ENCODE measurements around the gene SLC19A3. TPM values are rescaled to one million over a fixed set of nuclear protein-coding genes. Genes with fewer than 3 reads are reported as not detected.
A peak's percentile ranks its signal among the peaks of the same experiment; 100 is the strongest.

SLC19A3 gene
- total and polyA plus RNA-seq, 2 of the 4 experiments (the other 2 are of a cell fraction) = under 0.01 TPM; not detected in 1

- no peak for ATAC-seq (ENCODE audit: low read depth)
- Histone ChIP-seq H2BK15ac (ENCODE audit: low read depth, low read length) (no peak overlapping the region), H4K5ac (ENCODE audit: low read depth, low read length) (no peak overlapping the region), H3K56ac (ENCODE audit: extremely low read depth, insufficient read depth, low read length) (no peak overlapping the region), H3K27ac (ENCODE audit: insufficient read depth, low read length) (no peak overlapping the region), H4K8ac (ENCODE audit: low read depth in 2 of 2, low read length in 2 of 2) (no peak overlapping the region), H3K79me1 (ENCODE audit: low read depth in 1 of 2, low read length in 2 of 2) (no peaks in the 10 kb centered on the region), H3K36me3 (ENCODE audit: control insufficient read depth, insufficient read depth, low read length) (no peaks in the 10 kb centered on the region), H3K4me1 (ENCODE audit: control insufficient read depth, insufficient read depth, low read length) (no peaks in the 10 kb centered on the region), H3K9me1 (ENCODE audit: insufficient read depth, low read length) (no peaks in the 10 kb centered on the region), H2AK9ac (replicated peaks; ENCODE audit: low read depth, low read length, poor library complexity) (no peak overlapping the region), H3K9me3 (ENCODE audit: control insufficient read depth, insufficient read depth, low read length) (no peaks in the 10 kb centered on the region), H4K20me1 (ENCODE audit: insufficient read depth, low read length) (no peaks in the 10 kb centered on the region), H3K4me2 (ENCODE audit: low read depth, low read length) (no peak overlapping the region), H3K9ac (ENCODE audit: low read depth, low read length) (no peak overlapping the region), H3K23ac (ENCODE audit: low read depth, low read length) (no peak overlapping the region), H2AK5ac (ENCODE audit: low read depth, low read length) (no peak overlapping the region; the same call in 1 of the 2 replicates), H3K18ac (ENCODE audit: low read depth, low read length) (no peak overlapping the region), H3K4me3 (ENCODE audit: insufficient read depth, low read depth, low read length) (no peak overlapping the region), H2AFZ (replicated peaks; ENCODE audit: low read length, poor library complexity) (no peak overlapping the region), H3K14ac (replicated peaks; ENCODE audit: low read depth, low read length) (no peak overlapping the region), H2BK20ac (ENCODE audit: low read depth, low read length) (no peak overlapping the region), H2BK5ac (ENCODE audit: low read depth, low read length, poor library complexity, severe bottlenecking) (no peak overlapping the region), H2BK120ac (ENCODE audit: low read depth, low read length) (no peak overlapping the region), H3K4ac (ENCODE audit: low read depth, low read length) (no peak overlapping the region), H3K27me3 (ENCODE audit: control insufficient read depth, insufficient read depth, low read length) (no peaks in the 10 kb centered on the region), H4K91ac (ENCODE audit: insufficient read depth, low read depth, low read length) (no peak overlapping the region)
- WGBS, 2 experiments (ENCODE audit: extremely low coverage in 2 of 2, insufficient read length in 1 of 2) = no CpG with 5 or more reads among the region's 8 CpGs
- ChIA-PET CTCF (interaction anchor here (0.7 to 1.3 kb wide), 8 partner anchors 13 to 233 kb away, joined by 3 to 18 read pairs (median 4); no protein-coding TSS in a partner anchor), POLR2A (ENCODE audit: unreplicated experiment) (no interaction called here)
- DNase-seq = peak; percentile 19
- dilution Hi-C loops (cut with HindIII; ENCODE audit: low sequenced_read_pairs, unreplicated experiment) = no loop called here
- in situ Hi-C loops (cut with MboI; ENCODE audit: low sequenced_read_pairs) = no loop called here
- intact Hi-C loops (cut with micrococcal nuclease) = loop anchor here (5.0 kb wide), 1 partner anchor 205 kb away; no protein-coding TSS in a partner anchor
- TF ChIP-seq MAZ (IDR thresholded peaks at IDR 0.05; ENCODE audit: borderline replicate concordance, low read depth, low read length) = no peak
- no peak for TF ChIP-seq RCOR1 (IDR thresholded peaks at IDR 0.05; ENCODE audit: insufficient replicate concordance, low read length)
- TF ChIP-seq, protein P1, sequence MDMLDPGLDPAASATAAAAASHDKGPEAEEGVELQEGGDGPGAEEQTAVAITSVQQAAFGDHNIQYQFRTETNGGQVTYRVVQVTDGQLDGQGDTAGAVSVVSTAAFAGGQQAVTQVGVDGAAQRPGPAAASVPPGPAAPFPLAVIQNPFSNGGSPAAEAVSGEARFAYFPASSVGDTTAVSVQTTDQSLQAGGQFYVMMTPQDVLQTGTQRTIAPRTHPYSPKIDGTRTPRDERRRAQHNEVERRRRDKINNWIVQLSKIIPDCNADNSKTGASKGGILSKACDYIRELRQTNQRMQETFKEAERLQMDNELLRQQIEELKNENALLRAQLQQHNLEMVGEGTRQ (IDR thresholded peaks at IDR 0.05; ENCODE audit: low read depth, low read length) = no peak
- no peak for TF ChIP-seq BHLHE40 (IDR thresholded peaks at IDR 0.05; ENCODE audit: low read depth, low read length)
- TF ChIP-seq CEBPB (IDR thresholded peaks at IDR 0.05; ENCODE audit: low read depth, low read length) = no peak
- no peak for TF ChIP-seq CTCF (conservative IDR thresholded peaks at IDR 0.05; ENCODE audit: low read depth, low read length)
- TF ChIP-seq POLR2A (IDR thresholded peaks at IDR 0.05; ENCODE audit: low read depth, low read length) = no peak
- BruUV-seq (replicated peaks) = no TSS peak
Measured at GRCh38 chr2:227657199-227657845, 60.5 kb downstream of the SLC19A3 start.
